Activated gamma-delta T cell treated with anti-CD3 and anti-CD28 coated beads, Interleukin-2, amount 50 U/mL, for 16 hours (primary cell): ENCODE data around the gene CREB1.
"Not testable (repeated sequence)": the region's sequence is repeated elsewhere in the genome, so short reads cannot be mapped to it uniquely, and the experiment has no call there.

Source experiments
- DNase-seq: peaks from one replicate; pipeline ENCODE4 v3.0.0-alpha.2; 2020; ENCODE audit warnings: low read depth

The CREB1 gene

GRCh38 chr2:207617011-207617671 is 87.4 kb downstream of the CREB1 start:
- DNase-seq, result no peak

GRCh38 chr2:207619764-207620203 is 90.0 kb downstream of the CREB1 start:
- DNase-seq, result no peak

GRCh38 chr2:207621501-207622039 is 91.8 kb downstream of the CREB1 start:
- no peak for DNase-seq

- peak; percentile 53 for DNase-seq
Measured at GRCh38 chr2:207624185-207625013, 94.6 kb downstream of the CREB1 start.

- DNase-seq, result peak; percentile 93
Measured at GRCh38 chr2:207625014-207625907, 95.5 kb downstream of the CREB1 start, which contains the start of gene METTL21A. TSS of gene METTL21A (minus strand) at chr2:207625394. CDS start at chr2:207624375, 1,019 bp downstream.

- DNase-seq, result no peak
Measured at GRCh38 chr2:207629553-207629952, 99.8 kb downstream of the CREB1 start.

- DNase-seq, result no peak
Measured at GRCh38 chr2:207630491-207630890, 100.7 kb downstream of the CREB1 start.

- no peak for DNase-seq
Measured at GRCh38 chr2:207632575-207633493, 103.1 kb downstream of the CREB1 start.

GRCh38 chr2:207633686-207634085 is 103.9 kb downstream of the CREB1 start:
- DNase-seq, result no peak

- no peak for DNase-seq
Measured at GRCh38 chr2:207635468-207636200, 105.9 kb downstream of the CREB1 start.

- DNase-seq, result not testable (repeated sequence)
Measured at GRCh38 chr2:207639288-207639687, 109.5 kb downstream of the CREB1 start.

- DNase-seq, result no peak
Measured at GRCh38 chr2:207640160-207640559, 110.4 kb downstream of the CREB1 start.

- no peak for DNase-seq
Measured at GRCh38 chr2:207640661-207641060, 110.9 kb downstream of the CREB1 start.

GRCh38 chr2:207643892-207644291 is 114.1 kb downstream of the CREB1 start:
- DNase-seq, result no peak

GRCh38 chr2:207646582-207646981 is 116.8 kb downstream of the CREB1 start:
- not testable (repeated sequence) for DNase-seq
